GM19025 (cell line): Measurements from ENCODE around the gene IRS4.

Source experiments
- ATAC-seq: cut with Tn5 transposase; IDR thresholded peaks from one replicate; pipeline ENCODE4 v1.9.1; 2021; ENCODE audit warnings: mild to moderate bottlenecking, low read depth, moderate library complexity; ENCODE audit not compliant: unreplicated experiment

IRS4 gene

DNA sequence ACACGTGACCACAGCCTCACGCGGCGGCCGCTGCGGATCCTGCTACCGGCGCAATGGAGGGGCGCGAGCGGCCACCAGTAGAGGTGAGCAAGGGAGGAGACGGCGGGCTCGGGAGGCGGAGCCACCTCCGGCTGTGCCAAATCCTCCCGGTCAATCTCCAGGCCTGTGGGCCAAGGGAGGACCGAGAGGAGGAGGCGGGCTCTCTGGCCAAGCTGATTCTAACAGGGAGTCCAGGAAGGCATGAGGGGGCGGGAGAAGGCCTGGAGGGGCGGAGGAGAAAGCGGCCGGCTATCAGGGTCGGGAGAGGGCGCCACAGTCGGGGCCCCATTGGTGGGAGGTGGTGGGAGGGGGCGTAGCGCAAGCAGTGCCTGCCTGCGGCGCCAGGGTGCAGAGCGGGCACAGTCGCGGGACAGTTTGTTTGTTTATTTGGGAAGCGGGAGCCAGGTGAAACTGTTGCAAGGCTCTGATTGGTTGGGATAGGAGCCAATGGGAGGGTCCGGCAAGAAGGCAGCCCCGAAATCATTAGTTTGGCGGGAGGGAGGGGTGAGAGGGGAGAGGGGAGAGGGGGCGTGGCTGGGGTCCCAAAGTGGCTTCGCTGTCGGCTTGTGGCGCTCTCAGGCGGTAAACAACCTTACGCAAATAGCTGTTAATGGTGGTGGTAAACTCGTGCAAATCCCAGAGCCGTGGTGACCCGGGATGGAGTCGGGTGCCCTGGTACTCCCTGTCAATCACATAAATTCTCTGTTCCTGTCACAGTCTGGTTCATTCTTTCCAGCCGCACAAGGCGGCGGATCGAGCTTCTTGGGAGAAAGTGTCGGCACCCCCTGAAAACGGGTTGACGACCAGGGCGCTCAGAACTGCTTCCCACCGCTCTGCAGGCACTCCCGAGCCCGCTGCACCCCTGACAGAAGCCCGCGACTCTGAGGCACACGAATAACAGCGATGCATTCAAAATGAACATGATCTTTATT is at the start of gene IRS4:
Gene IRS4, minus strand, starts transcription at position 55 of the 971 bp plus-strand sequence.
- no peak for ATAC-seq

DNA sequence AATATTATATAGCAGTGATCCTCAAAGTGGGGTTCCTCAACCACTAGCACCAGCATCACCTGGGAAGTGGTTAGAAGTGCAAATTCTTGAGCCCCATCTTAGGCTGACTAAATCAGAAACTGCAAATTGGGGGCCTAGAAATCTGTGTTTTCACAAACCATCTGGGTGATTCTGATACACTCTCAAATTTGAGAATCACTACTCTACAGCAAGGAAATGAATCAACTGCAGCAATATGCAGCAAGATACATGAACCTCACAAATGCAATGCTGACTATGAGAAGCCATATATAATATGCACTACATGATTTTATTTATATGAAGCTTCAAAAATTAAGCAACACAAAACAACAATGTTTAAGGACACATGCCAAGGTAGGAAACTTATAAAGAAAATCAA is 36.2 kb upstream of the IRS4 start:
- no peak for ATAC-seq

- no peak for ATAC-seq
Measured at GRCh38 chrX:108763559-108763958, 27.2 kb upstream of the IRS4 start.

DNA sequence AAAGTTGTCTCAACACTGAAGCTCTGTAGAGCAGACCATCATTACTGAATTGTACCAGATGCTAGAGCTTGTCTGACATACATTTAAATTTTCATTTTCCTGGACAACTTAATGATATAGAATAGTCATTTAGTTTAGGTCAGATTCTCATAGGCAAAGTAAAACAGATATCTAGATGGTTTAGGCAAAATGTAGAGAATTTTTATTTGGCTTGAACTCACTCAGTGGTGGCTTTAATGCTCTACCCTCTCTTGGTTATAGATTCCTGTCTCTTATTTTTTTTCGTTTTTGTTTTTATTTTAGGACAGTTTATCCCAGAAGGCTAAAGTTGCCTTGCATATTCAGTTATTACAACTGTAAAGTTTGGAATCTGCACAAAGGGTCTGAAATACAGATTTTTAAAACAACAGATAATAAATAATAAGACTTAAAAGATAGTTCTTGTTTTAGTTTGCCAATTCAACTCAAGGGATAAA is 4.0 kb upstream of the IRS4 start:
- ATAC-seq, result no peak

DNA sequence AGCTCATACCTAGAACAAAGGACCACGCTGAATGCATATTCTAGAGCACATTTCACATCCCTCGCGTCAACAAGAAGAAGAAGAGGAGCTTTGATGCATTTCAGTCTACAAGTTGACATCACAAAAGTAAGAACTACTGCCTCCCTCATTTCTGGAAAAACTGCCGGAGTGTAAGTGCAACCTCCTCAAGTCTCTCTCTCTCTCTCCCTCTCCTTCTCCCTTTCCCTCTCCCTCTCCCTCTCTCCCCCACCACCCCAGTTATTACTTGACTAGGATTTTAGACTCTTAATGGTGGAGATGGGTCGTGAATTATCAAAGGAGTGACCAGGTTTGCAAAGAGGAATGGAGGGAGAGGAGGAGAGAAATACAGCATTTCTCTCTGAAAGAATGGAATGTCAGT is 1.4 kb upstream of the IRS4 start:
- ATAC-seq, result no peak

- ATAC-seq, result no peak
Measured at GRCh38 chrX:108735679-108736508, 469 bp downstream of the IRS4 start.

DNA sequence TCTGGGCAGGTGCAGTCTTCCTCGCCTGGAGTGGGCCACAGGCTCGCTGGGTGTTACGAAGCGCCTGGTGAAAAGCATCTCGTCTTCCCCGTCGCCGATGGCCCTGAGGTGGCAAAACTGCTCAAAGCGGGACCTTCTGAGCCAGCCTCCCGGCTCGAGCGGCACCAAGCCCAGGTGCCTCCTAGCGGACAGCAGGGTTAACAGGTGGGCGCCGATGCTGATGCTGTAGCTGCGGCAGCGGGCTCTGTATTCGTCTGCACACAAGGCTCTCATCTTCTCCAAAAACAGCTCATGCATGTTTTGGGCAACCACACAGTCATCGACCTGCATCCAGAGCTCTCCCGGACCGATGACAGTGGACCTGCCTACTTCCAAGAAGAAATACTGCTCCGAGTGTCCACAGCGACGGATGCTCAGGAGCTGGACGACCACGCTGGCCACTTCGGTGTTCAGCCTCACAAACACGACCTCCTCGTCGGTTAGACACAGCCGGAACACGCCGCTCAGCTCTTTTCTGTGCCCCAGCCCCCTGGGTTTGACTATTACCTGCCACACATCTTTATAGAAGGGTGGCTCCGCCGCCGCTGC is 1.2 kb downstream of the IRS4 start:
- ATAC-seq, result no peak

DNA sequence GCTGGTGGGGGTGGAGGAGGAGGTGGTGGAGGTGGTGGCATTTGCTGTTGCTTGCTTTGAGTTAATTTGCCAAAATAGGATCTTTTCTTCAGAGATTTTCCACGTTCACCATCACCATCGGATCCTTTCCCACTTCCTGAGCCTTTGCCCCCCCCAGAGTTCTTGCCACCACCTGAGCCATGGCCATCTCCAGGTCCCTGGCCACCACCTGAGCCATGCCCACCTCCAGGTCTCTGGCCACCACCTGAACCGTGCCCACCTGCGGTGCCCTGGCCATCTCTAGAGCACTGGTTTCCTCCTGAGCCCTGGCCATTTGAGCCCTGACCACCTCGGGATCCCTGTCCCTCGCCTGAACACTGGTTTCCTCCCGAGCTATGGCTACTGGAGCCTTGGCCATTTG is 1.9 kb downstream of the IRS4 start:
- no peak for ATAC-seq

DNA sequence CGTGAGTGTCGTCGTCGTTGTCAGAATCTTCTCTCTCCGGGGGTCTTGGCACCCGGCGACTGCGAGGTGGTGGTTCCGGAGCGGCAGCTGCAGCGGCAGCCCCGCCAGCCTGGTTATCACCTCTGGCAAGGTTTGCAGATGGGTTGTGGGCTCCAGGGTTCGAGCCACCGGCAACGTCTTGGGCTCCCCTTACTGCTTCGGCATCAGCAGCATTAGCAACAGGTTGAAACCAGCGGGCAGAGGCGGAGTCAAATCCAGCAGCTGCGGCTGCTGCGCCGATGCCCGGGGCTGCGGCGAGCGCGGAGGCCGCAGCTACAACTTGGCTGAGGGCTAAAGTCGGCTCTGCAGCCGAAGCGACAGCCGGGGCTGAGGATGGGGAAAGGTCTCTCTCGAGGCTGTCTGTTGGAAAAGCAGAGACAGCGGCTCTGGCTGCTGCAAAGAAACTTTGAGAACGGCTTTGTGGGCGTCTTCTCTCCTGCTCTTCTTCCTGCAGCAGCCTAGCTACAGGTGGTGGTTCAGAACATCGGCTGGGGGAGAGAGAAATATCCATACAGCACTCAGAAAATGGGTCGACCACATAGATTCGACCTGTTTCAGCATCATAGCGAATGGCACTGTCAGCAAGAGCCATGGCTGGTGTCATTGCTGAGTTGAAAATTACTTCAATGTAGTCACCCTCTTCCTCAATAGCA is 3.6 kb downstream of the IRS4 start:
- ATAC-seq, result no peak

- ATAC-seq, result no peak
Measured at GRCh38 chrX:108731153-108731552, 5.2 kb downstream of the IRS4 start.

DNA sequence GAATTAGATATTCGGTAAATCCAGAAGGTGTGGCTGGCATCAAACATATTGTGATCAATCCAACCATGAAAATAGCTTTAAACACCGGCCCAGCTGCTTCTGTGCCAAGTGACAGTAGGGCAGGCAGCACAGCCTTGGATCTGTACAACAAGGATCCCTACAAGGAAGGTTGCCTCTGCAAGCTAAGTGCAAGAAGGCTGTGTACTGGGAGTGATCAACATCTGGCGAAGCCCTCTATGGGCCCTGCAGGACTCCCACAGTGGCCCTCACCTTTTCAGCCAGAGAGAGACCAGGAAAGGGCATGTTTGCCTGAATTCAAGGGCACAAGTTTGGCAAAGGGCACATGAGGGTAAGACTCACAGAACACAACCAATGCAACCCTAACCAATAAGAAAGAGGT is 9.6 kb downstream of the IRS4 start:
- no peak for ATAC-seq

- no peak for ATAC-seq
Measured at GRCh38 chrX:108722561-108722960, 13.8 kb downstream of the IRS4 start.

DNA sequence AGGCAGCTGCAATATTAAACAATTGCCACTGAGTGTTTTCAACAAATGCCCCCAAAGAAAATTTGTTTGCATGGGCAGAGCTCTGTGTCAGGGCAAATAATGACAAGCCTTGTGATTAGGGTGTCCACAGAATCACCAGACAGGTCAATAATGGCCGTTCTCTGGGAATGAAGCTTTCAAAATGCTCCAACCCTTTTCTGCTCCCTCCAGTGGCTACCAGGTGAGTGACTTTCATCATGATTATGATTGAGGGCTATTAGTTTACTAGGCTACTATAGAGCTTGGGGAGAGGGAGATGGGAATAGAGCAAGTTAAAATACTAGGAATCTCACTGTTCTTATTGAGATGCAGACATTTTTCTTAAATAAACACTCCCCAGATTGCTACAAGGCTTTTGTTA is 23.5 kb downstream of the IRS4 start:
- no peak for ATAC-seq

- ATAC-seq, result no peak
Measured at GRCh38 chrX:108704839-108705238, 31.5 kb downstream of the IRS4 start.

GRCh38 chrX:108702530-108702929 is 33.8 kb downstream of the IRS4 start:
- no peak for ATAC-seq

DNA sequence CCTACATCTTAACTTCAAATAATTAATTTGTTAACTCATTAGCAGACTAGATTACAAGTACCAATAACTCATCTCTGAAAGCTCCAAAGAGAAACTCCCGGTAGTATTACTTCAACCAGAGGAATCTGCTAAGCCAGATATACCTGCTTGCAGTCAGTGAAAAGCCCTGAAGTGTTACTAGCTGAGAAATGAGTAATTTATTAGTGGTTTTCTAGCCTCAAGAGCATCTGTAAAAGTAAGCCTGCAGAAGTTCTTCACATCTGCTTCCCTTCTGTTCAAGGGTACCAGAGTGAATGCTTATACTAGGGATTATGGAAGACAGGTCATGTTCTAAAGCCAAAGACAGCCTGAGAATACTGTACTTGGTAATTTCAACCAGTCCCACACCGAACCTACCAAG is 34.7 kb downstream of the IRS4 start:
- no peak for ATAC-seq

DNA sequence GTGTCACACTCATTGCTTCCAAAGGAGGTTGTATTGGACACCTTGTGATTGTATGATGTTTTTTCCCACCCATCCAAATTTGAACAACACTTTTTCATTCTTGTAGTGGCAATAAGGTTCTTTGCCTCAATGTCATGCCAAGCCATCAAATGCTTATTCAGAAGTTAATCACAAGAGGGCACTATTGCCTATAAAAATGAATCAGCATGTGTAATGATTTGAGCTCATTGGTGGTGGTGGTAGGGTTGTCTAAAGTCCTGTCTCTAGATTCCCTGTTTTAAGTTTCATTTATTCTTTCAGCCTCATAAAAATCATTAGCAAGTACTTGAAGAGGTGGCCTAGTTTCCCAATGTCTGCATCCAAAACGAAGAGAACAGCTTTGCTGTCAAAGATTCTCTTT is 37.0 kb downstream of the IRS4 start:
- ATAC-seq, result no peak

DNA sequence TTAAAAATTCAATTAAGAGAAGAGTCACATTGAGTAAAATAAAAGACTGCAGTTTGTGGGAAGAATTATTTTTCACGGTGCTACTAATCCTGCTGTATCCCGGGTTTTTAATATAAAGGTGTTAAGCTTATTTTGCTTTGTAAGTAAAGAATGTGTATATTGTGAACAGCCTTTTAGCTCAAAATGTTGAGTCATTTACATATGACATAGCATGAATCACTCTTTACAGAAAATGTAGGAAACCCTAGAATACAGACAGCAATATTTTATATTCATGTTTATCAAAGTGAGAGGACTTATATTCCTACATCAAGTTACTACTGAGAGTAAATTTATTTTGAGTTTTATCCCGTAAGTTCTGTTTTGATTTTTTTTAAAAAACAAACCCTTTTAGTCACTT is 39.7 kb downstream of the IRS4 start:
- ATAC-seq, result no peak
